IMR-90 (cell line): Measurements from ENCODE around the gene VSTM5. TPM values are rescaled to one million over a fixed set of nuclear protein-coding genes. Genes with fewer than 3 reads are reported as not detected.

Source experiments
- ATAC-seq: fragments of 200-7000 bp; cut with Tn5 transposase; 2 replicates; pipeline ENCODE4 v1.9.1; 2020; ENCODE audit warnings: low read depth, mild to moderate bottlenecking, moderate library complexity
- BruUV-seq: library from RNA; stranded (reverse); fragments of 400-500 nt; replicated peaks from 2 replicates; lab custom pipeline; 2021; lab: Mats Ljungman, UMichigan
- CTCF ChIA-PET: fragments of 300-600 bp; formaldehyde crosslinking; extraction: SDS; loops from one replicate; lab custom pipeline; 2021; ENCODE audit warnings: antibody characterized with exemption; lab: Yijun Ruan, JAX
- POLR2A ChIA-PET: fragments of 300-600 bp; sonication (Branson Sonifier 250); formaldehyde crosslinking; loops from one replicate; lab custom pipeline; 2022; ENCODE audit warnings: antibody characterized with exemption; ENCODE audit not compliant: unreplicated experiment; lab: Charles Lee
- DNase-seq: peaks from one replicate; pipeline ENCODE4 v3.0.0; 2013
- H2AFZ ChIP-seq: replicated peaks from 2 replicates; pipeline ENCODE3; 2013; ENCODE audit warnings: low read length, mild to moderate bottlenecking; ENCODE audit not compliant: poor library complexity
- H2AK5ac ChIP-seq: 2 replicates; pipeline ENCODE4 v1.6.1; 2013; ENCODE audit warnings: low read depth, low read length, inconsistent platforms
- H2AK9ac ChIP-seq: replicated peaks from 2 replicates; pipeline ENCODE3; 2013; ENCODE audit warnings: mild to moderate bottlenecking, low read depth, low read length, moderate library complexity; ENCODE audit not compliant: poor library complexity
- H2BK120ac ChIP-seq: 2 replicates; pipeline ENCODE4 v1.6.1; 2013; ENCODE audit warnings: low read depth, low read length, inconsistent platforms
- H2BK15ac ChIP-seq: 3 replicates; pipeline ENCODE4 v1.6.1; 2013; ENCODE audit warnings: low read depth, low read length, inconsistent platforms
- H2BK20ac ChIP-seq: 2 replicates; pipeline ENCODE4 v1.6.1; 2013; ENCODE audit warnings: low read depth, mild to moderate bottlenecking, inconsistent platforms, low read length, moderate library complexity
- H2BK5ac ChIP-seq: 2 replicates; pipeline ENCODE4 v1.6.1; 2013; ENCODE audit warnings: mild to moderate bottlenecking, low read depth, low read length, inconsistent platforms; ENCODE audit not compliant: poor library complexity, severe bottlenecking
- H3K14ac ChIP-seq: replicated peaks from 2 replicates; pipeline ENCODE4 v1.6.1; 2013; ENCODE audit warnings: low read depth, low read length, inconsistent platforms
- H3K18ac ChIP-seq: 2 replicates; pipeline ENCODE4 v1.6.1; 2013; ENCODE audit warnings: low read depth, low read length, control low read depth
- H3K23ac ChIP-seq: 2 replicates; pipeline ENCODE4 v1.6.1; 2013; ENCODE audit warnings: low read depth, low read length, inconsistent platforms
- H3K27ac ChIP-seq: 2 replicates; pipeline ENCODE4 v1.5.1; 2013; ENCODE audit warnings: mild to moderate bottlenecking, control low read depth, low read length; ENCODE audit not compliant: insufficient read depth
- H3K27me3 ChIP-seq: 2 replicates; pipeline ENCODE4 v1.6.1; 2013; ENCODE audit warnings: low read length; ENCODE audit not compliant: control insufficient read depth, insufficient read depth
- H3K36me3 ChIP-seq: 2 replicates; pipeline ENCODE4 v1.6.1; 2013; ENCODE audit warnings: low read length, mixed read lengths; ENCODE audit not compliant: control insufficient read depth, insufficient read depth
- H3K4ac ChIP-seq: 2 replicates; pipeline ENCODE4 v1.6.1; 2013; ENCODE audit warnings: low read depth, low read length, inconsistent platforms
- H3K4me1 ChIP-seq: 2 replicates; pipeline ENCODE4 v1.6.1; 2013; ENCODE audit warnings: low read length, mixed read lengths; ENCODE audit not compliant: control insufficient read depth, insufficient read depth
- H3K4me2 ChIP-seq: 2 replicates; pipeline ENCODE4 v1.6.1; 2013; ENCODE audit warnings: low read depth, mild to moderate bottlenecking, control low read depth, low read length, moderate library complexity
- H3K4me3 ChIP-seq: 2 replicates; pipeline ENCODE4 v1.5.1; 2013; ENCODE audit warnings: low read depth, mild to moderate bottlenecking, control low read depth, low read length, moderate library complexity; ENCODE audit not compliant: insufficient read depth
- H3K56ac ChIP-seq: 2 replicates; pipeline ENCODE4 v1.6.1; 2013; ENCODE audit warnings: low read length, inconsistent platforms; ENCODE audit not compliant: insufficient read depth; ENCODE audit errors: extremely low read depth
- H3K79me1 ChIP-seq, 2 experiments: 2 replicates each; pipeline ENCODE4 v1.6.1; 2013; ENCODE audit warnings: low read length in 2 of 2, inconsistent platforms in 1 of 2, low read depth in 1 of 2
- H3K9ac ChIP-seq: 2 replicates; pipeline ENCODE4 v1.6.1; 2013; ENCODE audit warnings: low read depth, low read length, control low read depth
- H3K9me1 ChIP-seq: 2 replicates; pipeline ENCODE4 v1.6.1; 2013; ENCODE audit warnings: low read length, inconsistent platforms; ENCODE audit not compliant: insufficient read depth
- H3K9me3 ChIP-seq: 2 replicates; pipeline ENCODE4 v1.6.1; 2013; ENCODE audit warnings: low read length; ENCODE audit not compliant: control insufficient read depth, insufficient read depth
- H4K20me1 ChIP-seq: 2 replicates; pipeline ENCODE4 v1.6.1; 2013; ENCODE audit warnings: low read length, inconsistent platforms; ENCODE audit not compliant: insufficient read depth
- H4K5ac ChIP-seq: 2 replicates; pipeline ENCODE4 v1.6.1; 2013; ENCODE audit warnings: mild to moderate bottlenecking, low read depth, low read length, control low read depth
- H4K8ac ChIP-seq, 2 experiments: 2 replicates each; pipeline ENCODE4 v1.6.1; 2013; ENCODE audit warnings: low read depth in 2 of 2, low read length in 2 of 2, control low read depth in 1 of 2, inconsistent platforms in 1 of 2
- H4K91ac ChIP-seq: 2 replicates; pipeline ENCODE4 v1.6.1; 2013; ENCODE audit warnings: low read depth, low read length, inconsistent platforms; ENCODE audit not compliant: insufficient read depth
- BHLHE40 ChIP-seq: fragments of 150-350 bp; IDR thresholded peaks from 2 replicates; pipeline ENCODE4 v1.6.1; 2016; ENCODE audit warnings: mild to moderate bottlenecking, low read depth, low read length
- CEBPB ChIP-seq: IDR thresholded peaks from 2 replicates; pipeline ENCODE4 v1.6.1; 2012; ENCODE audit warnings: low read depth, low read length, improper control_type of control experiment
- CHD1 ChIP-seq: IDR thresholded peaks from 2 replicates; pipeline ENCODE4 v1.6.1; 2012; ENCODE audit warnings: low read depth, low read length, improper control_type of control experiment
- ELK1 ChIP-seq: fragments of 150-350 bp; IDR thresholded peaks from 2 replicates; pipeline ENCODE4 v1.6.1; 2016; ENCODE audit warnings: low read depth, mild to moderate bottlenecking, low read length, moderate library complexity, borderline replicate concordance
- FOS ChIP-seq: fragments of 150-350 bp; IDR thresholded peaks from 2 replicates; pipeline ENCODE4 v1.6.1; 2016; ENCODE audit warnings: low read depth, low read length
- MAFK ChIP-seq: IDR thresholded peaks from 2 replicates; pipeline ENCODE4 v1.6.1; 2012; ENCODE audit warnings: low read depth, low read length, improper control_type of control experiment
- MAZ ChIP-seq: IDR thresholded peaks from 2 replicates; pipeline ENCODE4 v1.6.1; 2012; ENCODE audit warnings: low read depth, mild to moderate bottlenecking, low read length, improper control_type of control experiment, moderate library complexity, borderline replicate concordance
- MXI1 ChIP-seq: IDR thresholded peaks from 2 replicates; pipeline ENCODE4 v1.6.1; 2012; ENCODE audit warnings: low read depth, mild to moderate bottlenecking, low read length, moderate library complexity, borderline replicate concordance
- NFE2L2 ChIP-seq: fragments of 150-350 bp; IDR thresholded peaks from 2 replicates; pipeline ENCODE4 v1.6.1; 2016; ENCODE audit warnings: low read depth, mild to moderate bottlenecking, low read length
- POLR2A ChIP-seq: IDR thresholded peaks from 2 replicates; pipeline ENCODE4 v1.6.1; 2012; ENCODE audit warnings: mild to moderate bottlenecking, low read depth, low read length
- RAD21 ChIP-seq: IDR thresholded peaks from 2 replicates; pipeline ENCODE4 v1.6.1; 2012; ENCODE audit warnings: low read length, improper control_type of control experiment
- RCOR1 ChIP-seq: IDR thresholded peaks from 2 replicates; pipeline ENCODE4 v1.6.1; 2012; ENCODE audit warnings: mild to moderate bottlenecking, low read length, improper control_type of control experiment; ENCODE audit not compliant: insufficient replicate concordance
- RFX5 ChIP-seq: IDR thresholded peaks from 2 replicates; pipeline ENCODE4 v1.8.0; 2012; ENCODE audit warnings: low read depth, mild to moderate bottlenecking, low read length, moderate library complexity
- SMC3 ChIP-seq: fragments of 150-350 bp; IDR thresholded peaks from 2 replicates; pipeline ENCODE4 v1.6.1; 2016; ENCODE audit warnings: low read depth, mild to moderate bottlenecking, antibody characterized with exemption, low read length, moderate library complexity
- WGBS, 2 experiments: methylation state at CpG; one replicate each; pipeline versions ENCODE4 v1.1.5 to v1.1.7; 2013; ENCODE audit warnings: missing lambda C conversion rate in 2 of 2; ENCODE audit not compliant: insufficient read length in 1 of 2; ENCODE audit errors: extremely low coverage in 2 of 2; 5-methylcytosine and 5-hydroxymethylcytosine counted together
- dilution Hi-C: fragments of 300-500 bp; cut with HindIII; formaldehyde crosslinking; loops from one replicate; pipeline ENCODE4 v1.14.3; 2018; ENCODE audit warnings: low sequenced_read_pairs; ENCODE audit not compliant: unreplicated experiment
- in situ Hi-C: fragments of 300-500 bp; cut with MboI; formaldehyde crosslinking; loops from 3 replicates; pipeline ENCODE4 v1.14.3; 2019; ENCODE audit warnings: low sequenced_read_pairs, inconsistent platforms, mixed read lengths
- intact Hi-C: fragments of 100-400 bp; cut with micrococcal nuclease; formaldehyde crosslinking; loops from 2 replicates; pipeline ENCODE4 v1.10.0; 2022
- polyA plus RNA-seq, 3 experiments: library from polyadenylated mRNA; depleted of rRNA; stranded (reverse); fragments of >200 nt; gene quantifications; 2 replicates each; pipeline ENCODE4 v1.2.3, GENCODE V29; 2012; ENCODE audit warnings: low replicate concordance in 1 of 3
- total RNA-seq: library from RNA; depleted of rRNA; stranded (reverse); fragments of >200 nt; gene quantifications from 2 replicates; pipeline ENCODE4 v1.2.3, GENCODE V29; 2012
- TF ChIP-seq, protein P1 (sequence below): conservative IDR thresholded peaks from 2 replicates; pipeline ENCODE4 v1.5.1; 2012; ENCODE audit warnings: mild to moderate bottlenecking, low read depth, low read length, improper control_type of control experiment
- TF ChIP-seq, protein P2 (sequence below): fragments of 150-350 bp; IDR thresholded peaks from 2 replicates; pipeline ENCODE4 v1.6.1; 2017; ENCODE audit warnings: mild to moderate bottlenecking, antibody characterized with exemption, low read length, low read depth

The VSTM5 gene
- total and polyA plus RNA-seq, 2 of the 4 experiments (the other 2 are of a cell fraction) = 0.36 to 0.43 TPM

GRCh38 chr11:93849201-93849600 lies 1.2 kb downstream of the VSTM5 start:
- Histone ChIP-seq H2BK5ac (no peak overlapping the region), H2AFZ (peak overlapping the region; percentile 86), H4K20me1 (no peaks in the 10 kb centered on the region), H2BK15ac (no peak overlapping the region), H3K4me1 (peaks cover 11% of the 10 kb centered on the region), H3K18ac (no peak overlapping the region), H3K27me3 (peaks cover 5% of the 10 kb centered on the region), H3K14ac (no peak overlapping the region), H3K4me3 (no peak overlapping the region), H4K5ac (no peak overlapping the region), H3K79me1 (no peaks in the 10 kb centered on the region), H3K56ac (no peak overlapping the region), H3K9me3 (no peaks in the 10 kb centered on the region), H3K36me3 (no peaks in the 10 kb centered on the region), H2BK120ac (no peak overlapping the region), H2BK20ac (no peak overlapping the region), H3K4me2 (no peak overlapping the region), H2AK9ac (peak overlapping the region; percentile 62), H3K27ac (no peak overlapping the region), H4K91ac (no peak overlapping the region), H3K23ac (no peak overlapping the region), H3K4ac (no peak overlapping the region), H3K9ac (no peak overlapping the region), H4K8ac (peak overlapping the region; percentile 41 to 96; a peak in 2 of 4 replicates), H2AK5ac (no peak overlapping the region), H3K9me1 (peaks cover 7% of the 10 kb centered on the region; the same call in 1 of the 2 replicates)
- ATAC-seq = no peak
- BruUV-seq = no TSS peak
- ChIA-PET CTCF (no interaction called here), POLR2A (no interaction called here)
- in situ Hi-C loops = no loop called here
- dilution Hi-C loops = no loop called here
- TF ChIP-seq CEBPB (no peak), MAZ (no peak), RCOR1 (no peak), ELK1 (no peak), CHD1 (no peak), MXI1 (no peak), POLR2A (no peak), SMC3 (no peak), FOS (no peak), RAD21 (no peak), MAFK (no peak), RFX5 (no peak), NFE2L2 (no peak), BHLHE40 (no peak)
- TF ChIP-seq, protein P1, sequence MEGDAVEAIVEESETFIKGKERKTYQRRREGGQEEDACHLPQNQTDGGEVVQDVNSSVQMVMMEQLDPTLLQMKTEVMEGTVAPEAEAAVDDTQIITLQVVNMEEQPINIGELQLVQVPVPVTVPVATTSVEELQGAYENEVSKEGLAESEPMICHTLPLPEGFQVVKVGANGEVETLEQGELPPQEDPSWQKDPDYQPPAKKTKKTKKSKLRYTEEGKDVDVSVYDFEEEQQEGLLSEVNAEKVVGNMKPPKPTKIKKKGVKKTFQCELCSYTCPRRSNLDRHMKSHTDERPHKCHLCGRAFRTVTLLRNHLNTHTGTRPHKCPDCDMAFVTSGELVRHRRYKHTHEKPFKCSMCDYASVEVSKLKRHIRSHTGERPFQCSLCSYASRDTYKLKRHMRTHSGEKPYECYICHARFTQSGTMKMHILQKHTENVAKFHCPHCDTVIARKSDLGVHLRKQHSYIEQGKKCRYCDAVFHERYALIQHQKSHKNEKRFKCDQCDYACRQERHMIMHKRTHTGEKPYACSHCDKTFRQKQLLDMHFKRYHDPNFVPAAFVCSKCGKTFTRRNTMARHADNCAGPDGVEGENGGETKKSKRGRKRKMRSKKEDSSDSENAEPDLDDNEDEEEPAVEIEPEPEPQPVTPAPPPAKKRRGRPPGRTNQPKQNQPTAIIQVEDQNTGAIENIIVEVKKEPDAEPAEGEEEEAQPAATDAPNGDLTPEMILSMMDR = no peak
- TF ChIP-seq, protein P2, sequence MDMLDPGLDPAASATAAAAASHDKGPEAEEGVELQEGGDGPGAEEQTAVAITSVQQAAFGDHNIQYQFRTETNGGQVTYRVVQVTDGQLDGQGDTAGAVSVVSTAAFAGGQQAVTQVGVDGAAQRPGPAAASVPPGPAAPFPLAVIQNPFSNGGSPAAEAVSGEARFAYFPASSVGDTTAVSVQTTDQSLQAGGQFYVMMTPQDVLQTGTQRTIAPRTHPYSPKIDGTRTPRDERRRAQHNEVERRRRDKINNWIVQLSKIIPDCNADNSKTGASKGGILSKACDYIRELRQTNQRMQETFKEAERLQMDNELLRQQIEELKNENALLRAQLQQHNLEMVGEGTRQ = no peak
- no peak for DNase-seq
- intact Hi-C loops = no loop called here
- WGBS, 2 experiments = 100% methylated on average over 4 of the region's 5 CpGs; no CpG with 5 or more reads in 1 of the 2 experiments
